OCI-LY7 (cell line): ENCODE measurements around the gene SERPINE2. TPM values are rescaled to one million over a fixed set of nuclear protein-coding genes. Genes with fewer than 3 reads are reported as not detected.

Experiments
- BruUV-seq: library from RNA; stranded (reverse); fragments of 400-500 nt; replicated peaks from 2 replicates; lab custom pipeline; 2021; lab: Mats Ljungman, UMichigan
- CTCF ChIA-PET: fragments of 300-600 bp; sonication (Branson Sonifier 250); formaldehyde crosslinking; loops from one replicate; lab custom pipeline; 2022; ENCODE audit warnings: antibody characterized with exemption; ENCODE audit not compliant: unreplicated experiment; lab: Charles Lee
- POLR2A ChIA-PET: fragments of 300-600 bp; sonication (Branson Sonifier 250); formaldehyde crosslinking; loops from one replicate; lab custom pipeline; 2022; ENCODE audit warnings: antibody characterized with exemption; lab: Charles Lee
- DNase-seq: peaks from one replicate; pipeline ENCODE4 v3.0.0-alpha.2; 2015; ENCODE audit warnings: low spot score
- H2AFZ ChIP-seq: fragments of 200-600 bp; sonication (generic), shearing (Covaris generic); 2 replicates; pipeline ENCODE4 v1.6.1; 2014; ENCODE audit warnings: mild to moderate bottlenecking, antibody characterized with exemption, low read length, moderate library complexity
- H3K27ac ChIP-seq: fragments of 200-600 bp; sonication (generic); 2 replicates; pipeline ENCODE4 v1.5.1; 2014; ENCODE audit warnings: mixed run types, low read depth, mild to moderate bottlenecking, moderate library complexity, low read length, inconsistent platforms; ENCODE audit not compliant: poor library complexity, severe bottlenecking
- H3K36me3 ChIP-seq: fragments of 200-600 bp; sonication (generic); 2 replicates; pipeline ENCODE4 v1.6.1; 2014; ENCODE audit warnings: mild to moderate bottlenecking, antibody characterized with exemption, low read length, moderate library complexity, mixed read lengths; ENCODE audit not compliant: insufficient read depth
- H3K4me1 ChIP-seq: fragments of 200-600 bp; sonication (generic); 2 replicates; pipeline ENCODE4 v1.5.1; 2014; ENCODE audit warnings: mild to moderate bottlenecking, low read length; ENCODE audit not compliant: insufficient read depth, poor library complexity, severe bottlenecking
- H3K4me2 ChIP-seq: fragments of 200-600 bp; sonication (generic); 2 replicates; pipeline ENCODE4 v1.6.1; 2014; ENCODE audit warnings: mild to moderate bottlenecking, low read length
- H3K4me3 ChIP-seq: fragments of 200-600 bp; sonication (generic); 2 replicates; pipeline ENCODE4 v1.5.1; 2014; ENCODE audit warnings: mild to moderate bottlenecking, low read depth, low read length; ENCODE audit not compliant: poor library complexity, severe bottlenecking
- H3K79me2 ChIP-seq: fragments of 200-600 bp; sonication (generic); 2 replicates; pipeline ENCODE4 v1.6.1; 2016; ENCODE audit warnings: low read depth, mild to moderate bottlenecking, low read length, moderate library complexity, mixed read lengths; ENCODE audit not compliant: insufficient read depth
- H3K9me2 ChIP-seq: fragments of 200-600 bp; sonication (generic); 2 replicates; pipeline ENCODE4 v1.6.1; 2016; ENCODE audit warnings: mild to moderate bottlenecking, low read length, mixed read lengths; ENCODE audit not compliant: insufficient read depth
- H3K9me3 ChIP-seq: fragments of 200-600 bp; sonication (generic); 2 replicates; pipeline ENCODE4 v1.6.1; 2014; ENCODE audit warnings: mild to moderate bottlenecking, mixed run types, low read length, mixed read lengths
- H4K20me1 ChIP-seq: fragments of 200-600 bp; sonication (generic); 2 replicates; pipeline ENCODE4 v1.6.1; 2014; ENCODE audit warnings: mild to moderate bottlenecking, antibody characterized with exemption, low read length, moderate library complexity, mixed read lengths; ENCODE audit not compliant: insufficient read depth
- CTCF ChIP-seq: fragments of 200-600 bp; sonication (generic); conservative IDR thresholded peaks from 2 replicates; pipeline ENCODE4 v1.5.1; 2014; ENCODE audit warnings: mild to moderate bottlenecking, antibody characterized with exemption, low read length, moderate library complexity, mixed read lengths
- EZH2phosphoT487 ChIP-seq: fragments of 200-600 bp; sonication (generic); IDR thresholded peaks from 2 replicates; pipeline ENCODE4 v1.6.1; 2018; ENCODE audit warnings: low read depth, borderline replicate concordance, mild to moderate bottlenecking, mixed run types, antibody characterized with exemption, low read length, moderate library complexity, mixed read lengths
- intact Hi-C: fragments of 100-400 bp; cut with micrococcal nuclease; formaldehyde crosslinking; loops from one replicate; pipeline ENCODE4 v1.10.0; 2022; ENCODE audit not compliant: unreplicated experiment
- total RNA-seq, 2 experiments: library from RNA; depleted of rRNA in 1 of 2; stranded (reverse); fragments of >200 nt in 1 of 2; shearing (Covaris generic) in 1 of 2; gene quantifications; 2 replicates each; pipeline ENCODE4 v1.2.3, GENCODE V29; 2014 to 2022

SERPINE2 gene
- total RNA-seq, 2 experiments from 2014 or later: not detected

- DNase-seq: no peak
- no peak for TF ChIP-seq CTCF
- TF ChIP-seq EZH2phosphoT487: no peak
- no peaks in the 10 kb centered on the region for H3K9me3 ChIP-seq
- H3K36me3 ChIP-seq: no peaks in the 10 kb centered on the region
- BruUV-seq: no TSS peak
- H3K79me2 ChIP-seq: no peaks in the 10 kb centered on the region
- CTCF ChIA-PET: no interaction called here
- intact Hi-C loops: no loop called here
- no peak overlapping the region for H2AFZ ChIP-seq
- no peak overlapping the region for H3K4me3 ChIP-seq
- no peak overlapping the region for H3K27ac ChIP-seq
- no peaks in the 10 kb centered on the region for H4K20me1 ChIP-seq
- H3K4me2 ChIP-seq: no peak overlapping the region
- no peaks in the 10 kb centered on the region for H3K4me1 ChIP-seq
- POLR2A ChIA-PET: interaction anchor here (1.1 kb wide), 1 partner anchor 10 kb away, joined by 3 read pairs; no protein-coding TSS in a partner anchor
- no peaks in the 10 kb centered on the region for H3K9me2 ChIP-seq
Measured at GRCh38 chr2:223930103-223930976, 108.7 kb downstream of the SERPINE2 start.

- H4K20me1 ChIP-seq: no peaks in the 10 kb centered on the region
- intact Hi-C loops: no loop called here
- H3K27ac ChIP-seq: no peak overlapping the region
- TF ChIP-seq EZH2phosphoT487 (no peak), CTCF (no peak)
- H3K79me2 ChIP-seq: no peaks in the 10 kb centered on the region
- H3K4me2 ChIP-seq: no peak overlapping the region
- H3K36me3 ChIP-seq: no peaks in the 10 kb centered on the region
- ChIA-PET CTCF (no interaction called here), POLR2A (interaction anchor here (1.1 kb wide), 1 partner anchor 10 kb away, joined by 3 read pairs; no protein-coding TSS in a partner anchor)
- H3K9me3 ChIP-seq: no peaks in the 10 kb centered on the region
- no peaks in the 10 kb centered on the region for H3K4me1 ChIP-seq
- no peak for DNase-seq
- H2AFZ ChIP-seq: no peak overlapping the region
- H3K9me2 ChIP-seq: no peaks in the 10 kb centered on the region
- H3K4me3 ChIP-seq: no peak overlapping the region
- no TSS peak for BruUV-seq
Measured at GRCh38 chr2:223929571-223930102, 109.4 kb downstream of the SERPINE2 start.
